SK-N-SH (cell line): ENCODE measurements around the gene CASK. TPM values are rescaled to one million over a fixed set of nuclear protein-coding genes. Genes with fewer than 3 reads are reported as not detected.

ENCODE experiments used
- CTCF ChIA-PET: fragments of 300-600, 350-600 bp; formaldehyde crosslinking; extraction: SDS; loops from one replicate; lab custom pipeline; 2021; lab: Yijun Ruan, JAX
- POLR2A ChIA-PET: fragments of 350-600 bp; sonication (Branson Sonifier 250); formaldehyde crosslinking; extraction: SDS; loops from one replicate; lab custom pipeline; 2020; ENCODE audit warnings: antibody characterized with exemption, inconsistent platforms; lab: Yijun Ruan, JAX
- DNase-seq: peaks from one replicate; pipeline ENCODE4 v3.0.0; 2012
- H2AFZ ChIP-seq: fragments of 200-600 bp; sonication (generic); 2 replicates; pipeline ENCODE4 v1.8.1; 2016; ENCODE audit warnings: antibody characterized with exemption, mild to moderate bottlenecking, low read depth
- H3F3A ChIP-seq: fragments of 200-600 bp; sonication (generic); replicated peaks from 2 replicates; pipeline ENCODE3; 2016; ENCODE audit warnings: antibody characterized with exemption, mild to moderate bottlenecking; ENCODE audit not compliant: insufficient read depth
- H3K27ac ChIP-seq, 2 experiments: fragments of 200-500 bp in 1 of 2; fragments of 200-600 bp in 1 of 2; sonication (Bioruptor generic) in 1 of 2; sonication (generic), shearing (Covaris generic) in 1 of 2; 2 replicates each; pipeline versions ENCODE4 v1.5.1 to v1.6.1; 2014 to 2016; ENCODE audit warnings: low read depth in 2 of 2, inconsistent platforms in 1 of 2, low read length in 1 of 2, mild to moderate bottlenecking in 1 of 2, mixed read lengths in 1 of 2
- H3K27me3 ChIP-seq: fragments of 200-600 bp; sonication (generic), shearing (Covaris generic); 2 replicates; pipeline ENCODE4 v1.6.1; 2016; ENCODE audit warnings: mixed run types; ENCODE audit not compliant: insufficient read depth
- H3K36me3 ChIP-seq, 2 experiments: fragments of 200-500 bp in 1 of 2; fragments of 200-600 bp in 1 of 2; sonication (Bioruptor generic) in 1 of 2; sonication (generic) in 1 of 2; replicated peaks in 1 of 2; 2 replicates each; pipeline versions ENCODE3 to v1.5.1; 2014 to 2016; ENCODE audit warnings: low read length in 1 of 2, mild to moderate bottlenecking in 1 of 2; ENCODE audit not compliant: insufficient read depth in 2 of 2, control insufficient read depth in 1 of 2
- H3K4me1 ChIP-seq, 2 experiments: fragments of 200-500 bp in 1 of 2; fragments of 200-600 bp in 1 of 2; sonication (Bioruptor generic) in 1 of 2; sonication (generic), shearing (Covaris generic) in 1 of 2; 2 replicates each; pipeline versions ENCODE4 v1.5.1 to v1.6.1; 2014 to 2016; ENCODE audit warnings: low read depth in 1 of 2, low read length in 1 of 2, mixed run types in 1 of 2; ENCODE audit not compliant: insufficient read depth in 2 of 2, control insufficient read depth in 1 of 2
- H3K4me2 ChIP-seq: fragments of 200-600 bp; sonication (generic), shearing (Covaris generic); 2 replicates; pipeline ENCODE4 v1.6.1; 2017; ENCODE audit warnings: mixed run types
- H3K4me3 ChIP-seq, 2 experiments: fragments of 200-500 bp in 1 of 2; fragments of 200-600 bp in 1 of 2; sonication (Bioruptor generic) in 1 of 2; sonication (generic), shearing (Covaris generic) in 1 of 2; 2 replicates each; pipeline versions ENCODE4 v1.5.1 to v1.8.1; 2014 to 2016; ENCODE audit warnings: low read depth in 2 of 2, inconsistent platforms in 1 of 2, low read length in 1 of 2, mild to moderate bottlenecking in 1 of 2, mixed read lengths in 1 of 2, moderate library complexity in 1 of 2
- H3K79me2 ChIP-seq: fragments of 200-600 bp; sonication (generic); 2 replicates; pipeline ENCODE4 v1.8.1; 2017; ENCODE audit warnings: mild to moderate bottlenecking; ENCODE audit not compliant: insufficient read depth
- H3K9ac ChIP-seq: fragments of 200-600 bp; sonication (generic); 2 replicates; pipeline ENCODE4 v1.6.1; 2017; ENCODE audit warnings: mixed run types
- H3K9me2 ChIP-seq: fragments of 200-600 bp; sonication (generic); 2 replicates; pipeline ENCODE4 v1.6.1; 2017; ENCODE audit warnings: mixed run types
- H3K9me3 ChIP-seq: fragments of 200-600 bp; sonication (generic); 2 replicates; pipeline ENCODE4 v1.6.1; 2017; ENCODE audit warnings: mixed run types, mild to moderate bottlenecking, moderate library complexity
- H4K20me1 ChIP-seq: fragments of 200-600 bp; sonication (generic); 2 replicates; pipeline ENCODE4 v1.6.1; 2017; ENCODE audit warnings: mild to moderate bottlenecking, mixed run types; ENCODE audit not compliant: insufficient read depth
- CHD2 ChIP-seq: fragments of 150-350 bp; IDR thresholded peaks from 2 replicates; pipeline ENCODE4 v1.6.1; 2018; ENCODE audit warnings: low read length; ENCODE audit not compliant: partially characterized antibody
- ELF1 ChIP-seq: IDR thresholded peaks from 2 replicates; pipeline ENCODE4 v1.4.0; 2012
- EP300 ChIP-seq, 2 experiments: IDR thresholded peaks; 2 replicates each; pipeline versions ENCODE4 v1.4.0 to v1.6.1; 2012; ENCODE audit warnings: borderline replicate concordance in 1 of 2, low read depth in 1 of 2, low read length in 1 of 2
- EZH2phosphoT487 ChIP-seq: fragments of 200-600 bp; sonication (generic); IDR thresholded peaks from 2 replicates; pipeline ENCODE4 v1.6.1; 2017; ENCODE audit warnings: low read depth, mixed run types, mild to moderate bottlenecking, antibody characterized with exemption, moderate library complexity, borderline replicate concordance
- FOXM1 ChIP-seq: IDR thresholded peaks from 2 replicates; pipeline ENCODE4 v1.4.0; 2012; ENCODE audit warnings: low read depth, mild to moderate bottlenecking
- JUND ChIP-seq: IDR thresholded peaks from 2 replicates; pipeline ENCODE4 v1.4.0; 2012
- MAX ChIP-seq: IDR thresholded peaks from 2 replicates; pipeline ENCODE4 v1.4.0; 2012; ENCODE audit warnings: low read depth
- MXI1 ChIP-seq: IDR thresholded peaks from 2 replicates; pipeline ENCODE4 v1.6.1; 2012; ENCODE audit warnings: mild to moderate bottlenecking, low read depth, low read length, improper control_type of control experiment
- NFIC ChIP-seq: IDR thresholded peaks from 2 replicates; pipeline ENCODE4 v1.4.0; 2012; ENCODE audit warnings: borderline replicate concordance
- NRF1 ChIP-seq: IDR thresholded peaks from 2 replicates; pipeline ENCODE4 v1.6.1; 2012; ENCODE audit warnings: low read depth, mild to moderate bottlenecking, low read length
- PBX3 ChIP-seq: IDR thresholded peaks from 2 replicates; pipeline ENCODE4; 2012
- RAD21 ChIP-seq: IDR thresholded peaks from 2 replicates; pipeline ENCODE4 v1.6.1; 2012; ENCODE audit warnings: mild to moderate bottlenecking, low read length
- RXRA ChIP-seq: IDR thresholded peaks from 2 replicates; pipeline ENCODE4 v1.4.0; 2012; ENCODE audit warnings: low read depth, mild to moderate bottlenecking, borderline replicate concordance
- SIN3A ChIP-seq: IDR thresholded peaks from 2 replicates; pipeline ENCODE4 v1.6.1; 2012; ENCODE audit warnings: low read depth, mild to moderate bottlenecking, low read length, moderate library complexity, borderline replicate concordance
- TAF1 ChIP-seq: IDR thresholded peaks from 2 replicates; pipeline ENCODE4 v1.6.1; 2012; ENCODE audit warnings: low read depth, mild to moderate bottlenecking, low read length, moderate library complexity, borderline replicate concordance
- USF2 ChIP-seq: fragments of 150-350 bp; IDR thresholded peaks from 2 replicates; pipeline ENCODE4 v1.6.1; 2017; ENCODE audit warnings: antibody characterized with exemption, low read length, low read depth, borderline replicate concordance
- YY1 ChIP-seq: IDR thresholded peaks from 2 replicates; pipeline ENCODE4 v1.4.0; 2012; ENCODE audit warnings: low read depth, mild to moderate bottlenecking
- WGBS: methylation state at CpG from one replicate; pipeline ENCODE4 v1.1.6; 2017; ENCODE audit warnings: low lambda C conversion rate; 5-methylcytosine and 5-hydroxymethylcytosine counted together
- polyA plus RNA-seq, 3 experiments: library from polyadenylated mRNA; depleted of rRNA; stranded (reverse); fragments of >200 nt; gene quantifications; 2 replicates each; pipeline ENCODE4 v1.2.3, GENCODE V29; 2012

CASK gene
- polyA plus RNA-seq (2012; rRNA removed), result 7.0 and 9.8 TPM in 2 replicates
- 10.1 and 12.9 TPM in 2 replicates for polyA plus RNA-seq (2012; cell fraction: cytosol; rRNA removed)
- polyA plus RNA-seq (2012; cell fraction: nucleus; rRNA removed), result 3.8 and 6.3 TPM in 2 replicates

GRCh38 chrX:41923211-41923977 is at the start of gene CASK:
CASK (minus strand) TSS chrX:41923554; CDS start chrX:41922988, 566 bp downstream.
- no peak for TF ChIP-seq NFIC
- TF ChIP-seq NRF1, result peak; percentile 82
- TF ChIP-seq MXI1, result peak; percentile 42; the same call in 1 of the 2 replicates
- no peak for TF ChIP-seq USF2
- 0 out of 2 replicates have a peak, but pooled peaks have one; percentile 11 for TF ChIP-seq MAX
- Histone ChIP-seq H3K27me3 (peaks cover 10% of the 10 kb centered on the region; the same call in 1 of the 2 replicates), H3K4me3 (peak within 1 kb of the TSS; percentile 66 to 70), H3K9ac (peak within 1 kb of the TSS; percentile 73), H3K9me2 (no peaks in the 10 kb centered on the region), H3K9me3 (no peaks in the 10 kb centered on the region), H2AFZ (peak within 1 kb of the TSS; percentile 91), H3K4me2 (peak within 1 kb of the TSS; percentile 75), H4K20me1 (peaks cover 4% of the 10 kb centered on the region; the same call in 1 of the 2 replicates), H3K36me3 (no peaks in the 10 kb centered on the region), H3K27ac (peak within 1 kb of the TSS; percentile 62 to 73; a peak in 3 of 4 replicates), H3K79me2 (peaks cover 43% of the 10 kb centered on the region), H3K4me1 (no peaks in the 10 kb centered on the region; a peak in 1 of 4 replicates), H3F3A (no peaks in the 10 kb centered on the region)
- ChIA-PET CTCF (no interaction called here), POLR2A (interaction anchor here (1.5 kb wide), 1 partner anchor 10 kb away, joined by 3 read pairs; no protein-coding TSS in a partner anchor)
- WGBS, result 39% methylated on average over 29 of the region's 123 CpGs
- peak; percentile 93 for DNase-seq

- no peak overlapping the region for H3K9ac ChIP-seq
- no peaks in the 10 kb centered on the region for H3K9me2 ChIP-seq
- ChIA-PET POLR2A (no interaction called here), CTCF (no interaction called here)
- H4K20me1 ChIP-seq, result no peaks in the 10 kb centered on the region
- H3K79me2 ChIP-seq, result no peaks in the 10 kb centered on the region
- no peak overlapping the region for H2AFZ ChIP-seq
- H3K36me3 ChIP-seq, result no peaks in the 10 kb centered on the region
- no peak overlapping the region for H3K4me3 ChIP-seq
- no peak for TF ChIP-seq MAX
- TF ChIP-seq TAF1, result no peak
- no peak for TF ChIP-seq MXI1
- TF ChIP-seq YY1, result no peak
- H3K9me3 ChIP-seq, result no peaks in the 10 kb centered on the region
- no peak for DNase-seq
- 4% methylated on average over 3 of the region's 3 CpGs for WGBS
- H3K4me2 ChIP-seq, result no peak overlapping the region
- H3K4me1 ChIP-seq, result no peaks in the 10 kb centered on the region
- no peaks in the 10 kb centered on the region; the same call in 1 of the 2 replicates for H3K27me3 ChIP-seq
- H3F3A ChIP-seq, result no peaks in the 10 kb centered on the region
- H3K27ac ChIP-seq, result no peak overlapping the region
Observed at GRCh38 chrX:41971346-41971745, 48.0 kb upstream of the CASK start.

GRCh38 chrX:41970419-41970818 is 47.1 kb upstream of the CASK start:
- CTCF ChIA-PET, result no interaction called here

More at GRCh38 chrX:41970419-41970818, 47.1 kb upstream of the CASK start:
- no peaks in the 10 kb centered on the region for H3F3A ChIP-seq
- H3K36me3 ChIP-seq, result no peaks in the 10 kb centered on the region
- no peak overlapping the region for H3K4me3 ChIP-seq
- POLR2A ChIA-PET, result no interaction called here
- H3K27me3 ChIP-seq, result no peaks in the 10 kb centered on the region; the same call in 1 of the 2 replicates
- H3K79me2 ChIP-seq, result no peaks in the 10 kb centered on the region
- TF ChIP-seq EZH2phosphoT487, result no peak
- TF ChIP-seq CHD2, result no peak
- TF ChIP-seq JUND, result no peak
- TF ChIP-seq PBX3, result no peak
- no peak for TF ChIP-seq FOXM1
- no peak for TF ChIP-seq YY1
- no peak for TF ChIP-seq SIN3A
- TF ChIP-seq ELF1, result no peak
- no peak for TF ChIP-seq RXRA
- no peak for TF ChIP-seq RAD21
- no peak for TF ChIP-seq MAX
- no peak for TF ChIP-seq EP300 (IDR thresholded peaks at IDR 0.05; ENCODE audit: borderline replicate concordance in 1 of 2, low read depth in 1 of 2, low read length in 1 of 2)
- H4K20me1 ChIP-seq, result no peaks in the 10 kb centered on the region
- no peaks in the 10 kb centered on the region for H3K9me3 ChIP-seq
- H3K4me2 ChIP-seq, result no peak overlapping the region
- H2AFZ ChIP-seq, result no peak overlapping the region
- H3K9me2 ChIP-seq, result no peaks in the 10 kb centered on the region
- no peak for DNase-seq
- no peak overlapping the region for H3K9ac ChIP-seq
- H3K4me1 ChIP-seq, result no peaks in the 10 kb centered on the region
- H3K27ac ChIP-seq, result no peak overlapping the region
